PC-9 (cell line): ENCODE results near the gene ITGAD.

Experiments
- CTCF ChIP-seq: fragments of 200-600 bp; sonication (generic); conservative IDR thresholded peaks from 2 replicates; pipeline ENCODE4 v1.6.1; 2017; ENCODE audit warnings: mixed run types, antibody characterized with exemption, mild to moderate bottlenecking, moderate library complexity
- EZH2 ChIP-seq: fragments of 200-600 bp; sonication (generic); IDR thresholded peaks from 2 replicates; pipeline ENCODE4 v1.8.0; 2017; ENCODE audit warnings: antibody characterized with exemption, low read depth

- TF ChIP-seq CTCF, result no peak
- no peak for TF ChIP-seq EZH2
Observed at GRCh38 chr16:31458073-31458843, 65.1 kb downstream of the ITGAD start.
